ENCODE measurements around the gene SLC6A18.

GRCh38 chr5:1252681-1253080 lies 27.5 kb downstream of the SLC6A18 start:
- TF ChIP-seq CTCF (conservative IDR thresholded peaks at IDR 0.05 in 1 of 2, IDR thresholded peaks at IDR 0.05 in 1 of 2; ENCODE audit: low read depth in 1 of 2, low read length in 2 of 2): no peak
- TF ChIP-seq EZH2 (IDR thresholded peaks at IDR 0.05; ENCODE audit: low read length, missing control alignments): no peak

Data from fibroblast of lung (primary cell).